Bone marrow (tissue), 2 donors: ENCODE measurements around the gene GNG7.
A peak's percentile ranks its signal among the peaks of the same experiment; 100 is the strongest.
"Not testable (repeated sequence)": the region's sequence is repeated elsewhere in the genome, so short reads cannot be mapped to it uniquely, and the experiment has no call there.

ENCODE experiments used
- DNase-seq, 2 donors: peaks; one replicate each; lab custom pipeline; 2025; lab: John Stamatoyannopoulos, UW

GNG7 gene

GRCh38 chr19:2641332-2641698, 61.2 kb downstream of the GNG7 start:
- DNase-seq, result no peak

GRCh38 chr19:2640563-2641331, 61.7 kb downstream of the GNG7 start:
- DNase-seq, result no peak

GRCh38 chr19:2639999-2640398, 62.5 kb downstream of the GNG7 start:
- DNase-seq, result no peak

- no peak for DNase-seq
These were observed 64.0 kb downstream of the GNG7 start for GRCh38 chr19:2638417-2638940.

GRCh38 chr19:2636897-2637683, 65.4 kb downstream of the GNG7 start:
- DNase-seq, result peak; percentile 45 to 46

- DNase-seq, result no peak
These were observed 66.2 kb downstream of the GNG7 start for GRCh38 chr19:2636141-2636896.

- no peak for DNase-seq
These were observed 67.5 kb downstream of the GNG7 start for GRCh38 chr19:2634960-2635359.

GRCh38 chr19:2634228-2634951, 68.1 kb downstream of the GNG7 start:
- no peak for DNase-seq

GRCh38 chr19:2633693-2634075, 68.8 kb downstream of the GNG7 start:
- DNase-seq, result no peak

GRCh38 chr19:2631213-2631821, 71.2 kb downstream of the GNG7 start:
- DNase-seq, result no peak

- no peak for DNase-seq
These were observed 72.0 kb downstream of the GNG7 start for GRCh38 chr19:2630352-2631001.

GRCh38 chr19:2629491-2630351, 72.8 kb downstream of the GNG7 start:
- peak in 1 of 2 donors; percentile 43 for DNase-seq

- no peak for DNase-seq
These were observed 73.9 kb downstream of the GNG7 start for GRCh38 chr19:2628597-2628996.

- DNase-seq, result peak in 1 of 2 donors; percentile 51
These were observed 74.6 kb downstream of the GNG7 start for GRCh38 chr19:2627855-2628254.

- DNase-seq, result peak; percentile 49 to 89
These were observed 75.1 kb downstream of the GNG7 start for GRCh38 chr19:2627319-2627829.

GRCh38 chr19:2625434-2625833, 77.1 kb downstream of the GNG7 start:
- DNase-seq, result peak in 1 of 2 donors; percentile 14

GRCh38 chr19:2624537-2625091, 77.9 kb downstream of the GNG7 start:
- DNase-seq, result no peak

GRCh38 chr19:2623798-2624197, 78.7 kb downstream of the GNG7 start:
- DNase-seq, result no peak

GRCh38 chr19:2622371-2622961, 80.0 kb downstream of the GNG7 start:
- DNase-seq, result not testable (repeated sequence)
